Lower leg skin (tissue), 3 donors: ENCODE measurements around the gene FBH1.

ENCODE experiments used
- CTCF ChIP-seq, 3 donors: fragments of 450-650 bp; IDR thresholded peaks; one replicate each; pipeline ENCODE4 v1.5.1; 2016; ENCODE audit warnings: antibody characterized with exemption in 3 of 3, mild to moderate bottlenecking in 3 of 3, moderate library complexity in 2 of 3
- POLR2A ChIP-seq, 2 donors: fragments of 450-650 bp; IDR thresholded peaks; one replicate each; pipeline ENCODE4 v1.6.1; 2016 to 2017; ENCODE audit warnings: antibody characterized with exemption in 2 of 2, mild to moderate bottlenecking in 1 of 2, moderate library complexity in 1 of 2

GRCh38 chr10:5959142-5959541 is 69.1 kb downstream of the FBH1 start:
- no peak for TF ChIP-seq CTCF (IDR thresholded peaks at IDR 0.05)
- no peak for TF ChIP-seq POLR2A (IDR thresholded peaks at IDR 0.05)
